ENCODE measurements around the gene ADGRG1.
A peak's percentile ranks its signal among the peaks of the same experiment; 100 is the strongest.

The ADGRG1 gene

DNA sequence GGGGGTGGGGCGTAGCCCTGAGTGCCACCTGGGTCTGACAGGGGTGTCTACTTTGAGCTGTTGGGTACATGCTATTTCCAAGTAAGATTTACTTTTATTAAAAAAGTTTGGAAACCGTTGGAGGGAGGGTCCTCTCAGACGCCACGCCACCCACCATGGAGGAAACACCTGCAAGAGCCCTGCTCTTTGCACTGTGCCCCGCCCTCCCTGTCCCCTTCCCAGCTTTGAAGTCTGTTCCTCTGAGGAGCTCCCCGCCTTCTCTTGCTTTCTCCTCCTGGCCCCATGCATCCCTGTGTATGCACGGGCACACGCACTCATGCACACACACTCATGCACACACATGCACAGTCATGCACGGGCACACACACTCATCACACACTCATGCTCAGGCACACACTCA is 15.5 kb downstream of the ADGRG1 start:
- Histone ChIP-seq H3K27ac (ENCODE audit: insufficient read depth in 1 of 2, low read depth in 1 of 2, low read length in 2 of 2, poor library complexity in 1 of 2, severe bottlenecking in 2 of 2) (peak overlapping the region; percentile 62 to 81), H3K4me1 (ENCODE audit: control extremely low read depth in 1 of 4, control insufficient read depth in 4 of 4, insufficient read depth in 4 of 4, low read length in 3 of 4) (peaks cover 7 to 87% (median 85%) of the 10 kb centered on the region in 4 experiments), H3K36me3 (ENCODE audit: control insufficient read depth in 4 of 4, insufficient read depth in 4 of 4, low read length in 3 of 4) (peaks cover 3 to 45% (median 21%) of the 10 kb centered on the region in 4 experiments), H3K27me3 (replicated peaks in 2 of 5; ENCODE audit: control insufficient read depth in 4 of 5, insufficient read depth in 5 of 5, low read length in 4 of 5) (no peaks in the 10 kb centered on the region), H3K9me3 (ENCODE audit: control extremely low read depth in 1 of 5, control insufficient read depth in 4 of 5, insufficient read depth in 2 of 5, low read depth in 1 of 5, low read length in 4 of 5) (no peaks in the 10 kb centered on the region), H3K4me3 (ENCODE audit: control insufficient read depth in 1 of 7, extremely low read depth in 1 of 7, insufficient read depth in 4 of 7, low read depth in 2 of 7, low read length in 6 of 7) (peak overlapping the region in 2 of 7 experiments; percentile 26 to 33)
- DNase-seq: peak; percentile 52 to 91 (median 85)
- CTCF ChIA-PET: interaction anchor here (0.6 to 12.5 kb wide), 9 partner anchors 10 to 67 kb away, joined by 3 to 108 read pairs (median 4); partner anchors contain the start of gene ADGRG1
- 6% methylated on average over 7 of the region's 9 CpGs for WGBS (ENCODE audit: insufficient coverage)
- POLR2A ChIA-PET: interaction anchor here (1.2 kb wide), 2 partner anchors 13 to 46 kb away, joined by 3 to 4 read pairs; no protein-coding TSS in a partner anchor

DNA sequence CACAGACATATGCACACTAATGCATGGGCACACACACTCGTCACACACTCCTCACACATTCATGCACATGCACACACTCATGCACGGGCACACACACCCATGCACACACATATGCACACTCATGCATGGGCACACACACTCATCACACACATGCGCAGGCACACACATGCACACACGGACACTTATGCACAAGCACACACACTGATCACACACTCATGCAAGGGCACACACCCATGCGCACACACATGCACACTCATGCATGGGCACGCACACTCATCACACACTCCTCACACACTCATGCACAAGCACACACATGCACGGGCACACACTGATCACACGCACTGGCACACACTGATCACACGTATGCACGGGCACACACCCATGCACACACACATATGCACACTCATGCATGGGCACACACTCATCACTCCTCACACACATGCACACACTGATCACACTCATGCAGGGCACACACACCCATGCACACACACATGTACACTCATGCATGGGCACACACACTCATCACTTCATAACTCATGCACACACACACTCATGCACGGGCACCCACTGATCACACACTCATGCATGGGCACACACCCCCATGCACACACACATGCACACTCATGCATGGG is 16.1 kb downstream of the ADGRG1 start:
- Histone ChIP-seq H3K27me3 (replicated peaks in 2 of 5; ENCODE audit: control insufficient read depth in 4 of 5, insufficient read depth in 5 of 5, low read length in 4 of 5) (no peaks in the 10 kb centered on the region), H3K4me1 (ENCODE audit: control extremely low read depth in 1 of 4, control insufficient read depth in 4 of 4, insufficient read depth in 4 of 4, low read length in 3 of 4) (peaks cover 7 to 86% (median 82%) of the 10 kb centered on the region in 4 experiments), H3K36me3 (ENCODE audit: control insufficient read depth in 4 of 4, insufficient read depth in 4 of 4, low read length in 3 of 4) (peaks cover 3 to 45% (median 21%) of the 10 kb centered on the region in 4 experiments), H3K4me3 (ENCODE audit: control insufficient read depth in 1 of 7, extremely low read depth in 1 of 7, insufficient read depth in 4 of 7, low read depth in 2 of 7, low read length in 6 of 7) (peak overlapping the region in 1 of 7 experiments; percentile 26), H3K27ac (ENCODE audit: insufficient read depth in 1 of 2, low read depth in 1 of 2, low read length in 2 of 2, poor library complexity in 1 of 2, severe bottlenecking in 2 of 2) (no peak overlapping the region), H3K9me3 (ENCODE audit: control extremely low read depth in 1 of 5, control insufficient read depth in 4 of 5, insufficient read depth in 2 of 5, low read depth in 1 of 5, low read length in 4 of 5) (no peaks in the 10 kb centered on the region)
- no peak for DNase-seq
- ChIA-PET CTCF (interaction anchor here (1.0 to 12.5 kb wide), 11 partner anchors 8 to 68 kb away, joined by 3 to 500 read pairs (median 36); partner anchors contain the start of gene ADGRG1), POLR2A (interaction anchor here (1.2 to 1.4 kb wide), 3 partner anchors 12 to 46 kb away, joined by 3 to 4 read pairs (median 3); no protein-coding TSS in a partner anchor)
- 84% methylated on average over 9 of the region's 11 CpGs for WGBS (ENCODE audit: insufficient coverage)

DNA sequence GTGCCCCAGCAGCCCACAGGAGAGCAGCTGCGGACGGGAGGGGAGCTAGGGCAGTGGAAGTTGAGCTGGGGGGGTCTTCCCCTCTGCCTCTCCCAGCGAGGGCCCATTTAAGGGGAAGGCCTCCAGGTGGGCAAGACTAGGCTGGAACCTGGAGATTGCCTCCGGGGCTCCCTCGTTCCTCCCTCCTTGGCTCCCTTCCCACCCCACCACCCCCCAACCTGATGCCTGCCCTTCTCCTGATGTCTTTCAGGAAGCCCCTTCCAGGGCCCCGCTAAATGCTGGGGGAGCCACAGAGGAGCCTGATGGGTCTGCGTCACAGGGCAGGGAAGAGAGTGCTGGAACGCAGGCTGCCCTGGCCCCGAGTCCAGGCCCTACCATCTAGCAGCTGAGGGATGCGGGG is 16.7 kb downstream of the ADGRG1 start:
- Histone ChIP-seq H3K27ac (ENCODE audit: insufficient read depth in 1 of 2, low read depth in 1 of 2, low read length in 2 of 2, poor library complexity in 1 of 2, severe bottlenecking in 2 of 2) (no peak overlapping the region), H3K9me3 (ENCODE audit: control extremely low read depth in 1 of 5, control insufficient read depth in 4 of 5, insufficient read depth in 2 of 5, low read depth in 1 of 5, low read length in 4 of 5) (no peaks in the 10 kb centered on the region), H3K4me1 (ENCODE audit: control extremely low read depth in 1 of 4, control insufficient read depth in 4 of 4, insufficient read depth in 4 of 4, low read length in 3 of 4) (peaks cover 7 to 86% (median 79%) of the 10 kb centered on the region in 4 experiments), H3K27me3 (replicated peaks in 2 of 5; ENCODE audit: control insufficient read depth in 4 of 5, insufficient read depth in 5 of 5, low read length in 4 of 5) (no peaks in the 10 kb centered on the region), H3K36me3 (ENCODE audit: control insufficient read depth in 4 of 4, insufficient read depth in 4 of 4, low read length in 3 of 4) (peaks cover 4 to 50% (median 22%) of the 10 kb centered on the region in 4 experiments), H3K4me3 (ENCODE audit: control insufficient read depth in 1 of 7, extremely low read depth in 1 of 7, insufficient read depth in 4 of 7, low read depth in 2 of 7, low read length in 6 of 7) (no peak overlapping the region)
- WGBS (ENCODE audit: insufficient coverage): 32% methylated on average over 9 of the region's 10 CpGs
- CTCF ChIA-PET: interaction anchor here (1.0 to 11.4 kb wide), 8 partner anchors 9 to 58 kb away, joined by 3 to 500 read pairs (median 5); partner anchors contain the start of genes ADGRG1 and DRC7
- POLR2A ChIA-PET: interaction anchor here (0.7 to 2.2 kb wide), 5 partner anchors 11 to 103 kb away, joined by 3 to 7 read pairs (median 4); partner anchors contain the start of gene ADGRG5
- no peak for DNase-seq

DNA sequence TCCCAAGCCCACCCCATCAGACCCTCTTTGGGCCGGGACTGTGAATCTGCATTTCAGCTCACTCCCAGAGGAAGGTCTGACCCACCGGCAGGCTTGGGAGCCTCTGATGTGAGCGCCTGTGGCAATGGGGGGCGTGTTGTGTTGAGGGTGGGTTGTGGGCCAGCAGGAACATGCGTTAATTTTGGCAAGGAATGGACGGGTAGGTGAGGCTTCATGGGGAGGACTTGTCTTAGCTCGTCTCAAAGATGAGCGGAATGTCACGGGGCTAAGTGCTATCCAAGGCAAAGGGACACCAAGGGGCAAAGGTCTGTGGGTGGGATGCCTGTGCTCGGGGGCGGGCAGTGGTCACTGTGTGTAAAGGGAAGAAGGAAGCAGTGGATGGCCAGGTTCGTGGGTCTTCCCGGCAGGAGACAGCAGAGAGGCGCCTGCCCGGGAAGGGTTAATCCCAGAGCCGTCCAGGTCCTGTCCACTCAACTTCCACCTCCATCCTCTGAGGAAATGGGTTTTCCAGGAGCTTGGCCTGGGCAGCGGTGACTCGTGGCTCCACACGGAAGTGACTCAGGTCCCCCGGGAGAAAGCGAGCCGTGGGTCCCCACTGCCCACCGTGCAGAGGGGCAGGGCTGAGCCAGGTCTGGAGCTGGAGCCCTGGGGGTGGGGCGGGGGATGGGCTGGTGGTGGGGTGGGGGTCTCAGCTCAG is 17.4 kb downstream of the ADGRG1 start:
- Histone ChIP-seq H3K9me3 (ENCODE audit: control extremely low read depth in 1 of 5, control insufficient read depth in 4 of 5, insufficient read depth in 2 of 5, low read depth in 1 of 5, low read length in 4 of 5) (no peaks in the 10 kb centered on the region), H3K27ac (ENCODE audit: insufficient read depth in 1 of 2, low read depth in 1 of 2, low read length in 2 of 2, poor library complexity in 1 of 2, severe bottlenecking in 2 of 2) (no peak overlapping the region), H3K27me3 (replicated peaks in 2 of 5; ENCODE audit: control insufficient read depth in 4 of 5, insufficient read depth in 5 of 5, low read length in 4 of 5) (no peaks in the 10 kb centered on the region), H3K4me3 (ENCODE audit: control insufficient read depth in 1 of 7, extremely low read depth in 1 of 7, insufficient read depth in 4 of 7, low read depth in 2 of 7, low read length in 6 of 7) (peak overlapping the region in 1 of 7 experiments; percentile 1), H3K36me3 (ENCODE audit: control insufficient read depth in 4 of 4, insufficient read depth in 4 of 4, low read length in 3 of 4) (peaks cover 4 to 48% (median 23%) of the 10 kb centered on the region in 4 experiments), H3K4me1 (ENCODE audit: control extremely low read depth in 1 of 4, control insufficient read depth in 4 of 4, insufficient read depth in 4 of 4, low read length in 3 of 4) (peaks cover 7 to 81% (median 75%) of the 10 kb centered on the region in 4 experiments)
- POLR2A ChIA-PET: interaction anchor here (0.7 to 2.2 kb wide), 7 partner anchors 11 to 103 kb away, joined by 3 to 7 read pairs (median 4); partner anchors contain the start of genes ADGRG1 and ADGRG5
- 77% methylated on average over 11 of the region's 24 CpGs for WGBS (ENCODE audit: insufficient coverage)
- DNase-seq: peak in 1 of 3 donors; percentile 38
- CTCF ChIA-PET: interaction anchor here (0.6 to 11.4 kb wide), 10 partner anchors 9 to 123 kb away, joined by 3 to 500 read pairs (median 4); partner anchors contain the start of genes ADGRG1 and DRC7

DNA sequence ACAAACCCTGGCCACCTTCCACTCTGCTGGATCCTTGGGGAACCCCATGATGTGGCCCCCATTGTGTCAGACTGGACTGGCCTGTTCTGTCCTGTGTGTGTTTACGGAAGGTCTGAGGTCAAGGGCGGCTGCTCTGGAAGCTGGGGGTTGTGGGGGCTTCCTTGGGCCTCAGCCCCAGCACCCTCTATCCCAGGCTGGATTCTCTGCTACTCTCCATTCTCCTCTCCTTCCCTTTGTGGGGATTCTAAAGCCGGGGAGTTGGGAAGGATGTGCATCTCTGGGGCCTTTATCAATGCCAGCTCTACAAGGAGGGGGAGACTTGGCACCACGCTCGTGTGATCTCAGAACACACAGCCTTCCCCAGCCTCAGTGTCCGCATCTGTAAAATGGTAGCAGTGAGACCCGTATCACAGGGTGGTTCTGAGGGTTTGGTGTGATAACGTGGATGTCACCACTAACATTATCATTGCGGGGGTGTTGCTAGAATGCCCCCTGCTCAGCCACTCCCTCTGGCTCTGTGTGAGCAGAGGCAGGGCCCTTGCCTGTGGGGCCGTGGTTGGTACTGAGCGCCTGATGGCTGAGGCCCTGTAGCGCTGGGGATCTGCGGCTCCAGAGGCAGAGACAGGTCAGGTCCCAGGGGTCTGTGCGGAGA is 18.1 kb downstream of the ADGRG1 start:
- DNase-seq: peak in 2 of 3 donors; percentile 72 to 80
- Histone ChIP-seq H3K9me3 (ENCODE audit: control extremely low read depth in 1 of 5, control insufficient read depth in 4 of 5, insufficient read depth in 2 of 5, low read depth in 1 of 5, low read length in 4 of 5) (no peaks in the 10 kb centered on the region), H3K4me1 (ENCODE audit: control extremely low read depth in 1 of 4, control insufficient read depth in 4 of 4, insufficient read depth in 4 of 4, low read length in 3 of 4) (peaks cover 7 to 77% (median 70%) of the 10 kb centered on the region in 4 experiments), H3K4me3 (ENCODE audit: control insufficient read depth in 1 of 7, extremely low read depth in 1 of 7, insufficient read depth in 4 of 7, low read depth in 2 of 7, low read length in 6 of 7) (no peak overlapping the region), H3K36me3 (ENCODE audit: control insufficient read depth in 4 of 4, insufficient read depth in 4 of 4, low read length in 3 of 4) (peaks cover 4 to 50% (median 26%) of the 10 kb centered on the region in 4 experiments), H3K27me3 (replicated peaks in 2 of 5; ENCODE audit: control insufficient read depth in 4 of 5, insufficient read depth in 5 of 5, low read length in 4 of 5) (no peaks in the 10 kb centered on the region), H3K27ac (ENCODE audit: insufficient read depth in 1 of 2, low read depth in 1 of 2, low read length in 2 of 2, poor library complexity in 1 of 2, severe bottlenecking in 2 of 2) (no peak overlapping the region)
- POLR2A ChIA-PET: interaction anchor here (1.0 to 2.2 kb wide), 5 partner anchors 12 to 54 kb away, joined by 3 to 7 read pairs (median 4); partner anchors contain the start of gene ADGRG1
- CTCF ChIA-PET: interaction anchor here (0.7 to 11.4 kb wide), 9 partner anchors 10 to 101 kb away, joined by 3 to 500 read pairs (median 9); partner anchors contain the start of genes ADGRG1 and DRC7
- 83% methylated on average over 9 of the region's 14 CpGs for WGBS (ENCODE audit: insufficient coverage)

DNA sequence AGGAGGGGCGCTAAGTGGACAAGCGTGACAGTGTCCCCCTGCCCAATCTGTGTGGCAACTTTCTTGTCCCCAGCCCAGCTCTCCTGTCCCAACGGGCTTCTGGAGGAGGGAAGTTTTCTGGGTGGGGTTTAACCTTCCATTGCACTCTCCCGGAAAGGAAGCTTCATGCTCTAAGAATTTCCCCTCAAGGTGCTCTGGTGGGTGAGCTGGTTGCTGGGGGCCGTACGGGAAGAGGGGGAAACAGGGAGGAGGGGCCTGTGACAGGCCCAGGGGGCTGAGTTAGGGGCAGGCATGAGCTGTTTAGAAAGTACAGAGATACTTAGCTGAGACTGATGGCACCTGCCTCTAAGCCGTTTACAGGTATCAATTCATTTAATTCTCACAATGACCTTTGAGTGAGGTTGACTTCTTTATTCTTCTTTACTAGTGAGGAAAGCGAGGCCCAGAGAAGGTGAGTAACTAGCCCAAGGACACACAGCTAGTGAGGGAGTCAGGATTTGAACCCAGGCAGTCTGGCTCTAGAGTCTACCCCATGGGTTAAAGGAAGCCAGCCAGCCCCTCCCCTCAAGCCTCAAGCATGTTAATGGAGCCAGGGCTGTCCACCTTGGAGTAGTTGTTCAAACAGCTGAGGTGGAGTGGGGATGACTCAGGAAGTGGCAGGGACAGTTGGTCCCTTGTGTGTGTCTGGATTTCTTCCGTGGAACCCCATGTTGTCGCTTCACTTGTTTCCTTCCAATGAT is 18.9 kb downstream of the ADGRG1 start:
- 62% methylated on average over 6 of the region's 10 CpGs for WGBS (ENCODE audit: insufficient coverage)
- peak overlapping the region; percentile 1 to 57 for H3K27ac ChIP-seq (ENCODE audit: insufficient read depth in 1 of 2, low read depth in 1 of 2, low read length in 2 of 2, poor library complexity in 1 of 2, severe bottlenecking in 2 of 2)
- H3K4me1 ChIP-seq (ENCODE audit: control extremely low read depth in 1 of 4, control insufficient read depth in 4 of 4, insufficient read depth in 4 of 4, low read length in 3 of 4): peaks cover 7 to 85% (median 69%) of the 10 kb centered on the region in 4 experiments
- ChIA-PET POLR2A (interaction anchor here (0.7 to 2.2 kb wide), 8 partner anchors 8 to 482 kb away, joined by 3 to 8 read pairs (median 4); partner anchors contain the start of gene CFAP20), CTCF (interaction anchor here (0.7 to 11.4 kb wide), 18 partner anchors 11 to 152 kb away, joined by 3 to 500 read pairs (median 6); partner anchors contain the start of genes ADGRG1 and DRC7)
- H3K27me3 ChIP-seq (replicated peaks in 2 of 5; ENCODE audit: control insufficient read depth in 4 of 5, insufficient read depth in 5 of 5, low read length in 4 of 5): no peaks in the 10 kb centered on the region
- H3K4me3 ChIP-seq (ENCODE audit: control insufficient read depth in 1 of 7, extremely low read depth in 1 of 7, insufficient read depth in 4 of 7, low read depth in 2 of 7, low read length in 6 of 7): peak overlapping the region in 1 of 7 experiments; percentile 11
- peaks cover 4 to 52% (median 31%) of the 10 kb centered on the region in 4 experiments for H3K36me3 ChIP-seq (ENCODE audit: control insufficient read depth in 4 of 4, insufficient read depth in 4 of 4, low read length in 3 of 4)
- DNase-seq: peak in 2 of 3 donors; percentile 50 to 55
- H3K9me3 ChIP-seq (ENCODE audit: control extremely low read depth in 1 of 5, control insufficient read depth in 4 of 5, insufficient read depth in 2 of 5, low read depth in 1 of 5, low read length in 4 of 5): no peaks in the 10 kb centered on the region
